SW 1271 (cell line): ENCODE data around the gene SMAD3.
"Not testable (repeated sequence)": the region's sequence is repeated elsewhere in the genome, so short reads cannot be mapped to it uniquely, and the experiment has no call there.

Source experiments
- DNase-seq, 2 experiments: peaks; one replicate each; lab custom pipeline; 2025; lab: John Stamatoyannopoulos, UW

SMAD3 gene

DNA sequence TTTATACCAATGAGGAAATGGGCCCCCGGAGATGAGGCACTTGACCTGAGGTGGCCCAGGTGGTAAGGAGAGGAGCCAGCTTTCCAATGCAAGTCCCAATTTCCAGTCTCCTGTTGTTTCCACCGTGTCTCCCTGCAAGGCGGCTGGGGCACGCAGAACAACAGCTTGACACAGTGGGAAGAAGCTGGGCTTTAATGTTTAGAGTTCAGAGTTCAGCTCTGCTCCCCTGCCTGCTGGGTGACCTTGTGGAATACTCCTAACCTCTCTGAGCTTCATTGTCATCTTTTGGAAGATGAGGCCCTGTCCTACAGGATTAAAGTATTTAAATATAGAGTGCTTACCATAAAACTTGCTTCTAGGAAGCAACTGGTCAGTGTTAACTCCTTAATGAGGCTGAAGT, 80.3 kb downstream of the SMAD3 start:
- DNase-seq = no peak

DNA sequence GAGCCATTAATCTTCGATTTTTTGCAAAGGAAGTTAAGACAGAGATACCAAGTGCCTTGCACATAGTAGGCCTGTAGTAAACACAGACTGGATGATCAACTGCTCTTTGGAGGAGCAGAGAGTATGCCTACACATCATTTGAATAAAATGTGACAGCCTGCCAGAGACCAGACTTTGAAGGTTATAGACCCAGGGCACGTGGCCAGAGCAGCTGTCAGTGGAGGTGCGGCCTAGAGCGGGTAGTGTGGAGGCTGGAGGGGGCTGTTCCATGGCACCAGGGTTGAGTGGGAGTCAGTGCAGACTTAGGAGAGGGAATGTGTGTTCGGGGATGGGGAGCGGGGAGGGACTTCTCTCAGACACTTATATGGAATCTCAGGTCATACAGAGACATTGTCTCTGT, 80.8 kb downstream of the SMAD3 start:
- DNase-seq = peak in 1 of 2 experiments; percentile 65

DNA sequence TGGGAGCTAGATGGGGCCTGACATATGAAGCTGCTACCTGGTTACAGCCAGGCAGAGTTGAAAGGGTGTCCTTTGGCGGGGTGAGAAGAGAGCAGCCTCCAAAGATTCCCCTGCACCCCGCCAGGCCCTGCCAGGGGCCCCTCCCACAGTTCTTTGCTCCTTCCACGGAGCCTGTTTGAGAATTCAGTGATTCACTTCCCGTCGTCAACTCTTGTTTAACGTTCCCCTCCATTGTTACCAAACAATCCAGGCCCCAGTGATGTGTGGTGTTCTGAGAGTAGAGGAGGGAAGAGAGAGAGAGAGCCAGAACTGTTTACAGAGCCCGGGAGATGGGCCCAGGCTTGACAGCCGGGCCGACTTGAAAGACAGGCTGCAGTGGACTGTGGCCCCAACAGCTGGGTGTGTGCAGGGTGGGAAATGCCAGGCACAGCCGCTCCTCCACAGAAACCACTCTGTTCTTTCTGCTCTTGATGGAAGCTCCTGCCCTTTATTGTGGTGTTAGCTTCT, 81.5 kb downstream of the SMAD3 start:
- DNase-seq = peak; percentile 48 to 85

DNA sequence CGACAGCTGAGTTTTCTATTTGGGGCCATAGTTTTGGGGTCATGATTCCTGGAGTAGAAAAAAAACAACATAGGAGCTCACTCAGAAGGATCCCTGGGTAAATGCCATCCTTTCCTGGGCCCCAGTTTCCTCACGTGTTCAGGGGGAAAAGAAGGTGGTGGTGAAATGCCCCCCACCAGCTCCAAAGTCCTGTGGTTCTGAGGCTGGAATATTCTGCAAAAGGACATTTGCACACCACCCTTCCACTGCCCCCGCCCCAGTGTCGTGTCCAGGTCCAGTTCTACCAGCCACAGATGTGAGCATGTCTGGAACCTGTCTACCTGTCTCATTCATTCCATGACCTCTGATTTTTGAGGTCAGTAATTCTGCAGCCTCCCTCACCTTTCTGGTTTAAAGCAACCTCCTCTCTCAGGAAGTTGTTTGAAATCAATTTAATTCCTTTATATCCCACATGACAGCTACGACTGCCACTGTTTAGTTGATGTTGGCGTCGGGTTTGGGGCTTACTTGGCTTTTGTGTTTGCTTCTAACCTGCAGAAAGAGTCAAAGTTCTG, 82.1 kb downstream of the SMAD3 start:
- no peak for DNase-seq

DNA sequence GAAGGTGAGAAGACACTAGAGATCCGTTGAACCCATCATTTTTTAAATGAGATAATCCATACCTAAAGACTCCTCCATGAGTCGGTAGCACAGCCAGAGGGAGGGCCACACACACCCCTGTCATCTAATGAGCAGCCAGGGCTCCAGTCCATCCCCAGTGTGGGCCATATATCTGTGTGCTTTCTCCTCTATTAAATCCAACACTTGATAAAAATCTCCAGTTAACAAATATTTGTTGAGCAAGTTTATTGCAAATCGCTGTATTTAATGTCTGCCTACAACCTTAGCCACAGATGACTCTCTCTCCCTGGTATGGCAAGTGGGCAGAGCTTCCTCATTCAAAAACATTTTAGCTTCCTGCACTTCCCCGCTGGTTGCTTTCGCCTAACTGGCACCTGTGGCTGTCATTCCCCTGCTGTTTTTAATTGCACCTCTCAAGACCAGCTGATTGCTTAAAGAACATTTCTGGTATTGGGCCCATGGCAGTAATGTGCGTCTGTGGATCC, 82.8 kb downstream of the SMAD3 start:
- DNase-seq = peak in 1 of 2 experiments; percentile 65

DNA sequence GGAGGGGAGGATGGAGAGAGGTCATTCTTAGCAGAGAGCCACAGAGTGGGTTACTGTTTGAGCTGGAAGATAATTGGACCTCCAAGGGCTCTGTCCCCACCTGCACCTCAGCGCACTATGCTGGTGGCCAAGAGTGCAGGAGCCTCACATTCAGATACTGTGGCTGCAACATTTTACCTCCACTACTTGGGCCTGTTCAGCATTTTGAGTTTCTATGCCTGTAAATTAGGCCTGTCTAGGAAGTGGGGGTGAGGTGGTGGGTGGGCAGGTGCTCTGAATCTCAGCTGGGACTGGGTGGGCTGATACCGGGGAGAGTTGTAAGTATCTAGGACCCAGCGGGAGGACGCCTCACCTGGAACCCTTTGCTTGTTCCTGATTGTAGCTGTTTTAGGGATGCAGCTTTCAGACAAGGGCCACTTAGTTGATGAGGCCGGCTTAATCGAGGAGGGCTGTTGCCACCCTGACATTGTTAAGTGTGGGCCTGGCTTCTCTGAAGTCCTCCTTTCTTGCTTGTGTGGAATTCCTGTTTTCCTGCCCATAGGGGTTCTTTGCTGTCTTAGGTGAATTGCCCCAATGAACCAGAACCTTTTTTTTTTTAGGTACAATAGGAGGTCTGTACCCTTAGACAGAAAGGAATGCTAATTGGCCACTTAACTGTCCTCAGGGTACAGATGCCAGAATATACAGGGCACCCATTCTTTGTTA, 83.8 kb downstream of the SMAD3 start:
- DNase-seq = peak in 1 of 2 experiments; percentile 59

DNA sequence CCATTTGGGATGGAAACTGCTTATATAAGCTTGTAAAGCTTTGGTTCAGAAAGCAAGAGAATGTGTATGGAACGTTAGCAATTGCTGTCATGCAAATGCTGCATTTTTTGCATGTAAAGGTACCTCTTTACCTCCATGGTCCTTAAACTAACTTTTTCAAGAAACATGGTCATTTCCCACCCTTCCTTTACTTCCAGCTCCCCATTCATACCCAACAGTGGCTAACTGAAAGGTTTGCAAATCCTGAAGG, 84.3 kb downstream of the SMAD3 start:
- DNase-seq = no peak

DNA sequence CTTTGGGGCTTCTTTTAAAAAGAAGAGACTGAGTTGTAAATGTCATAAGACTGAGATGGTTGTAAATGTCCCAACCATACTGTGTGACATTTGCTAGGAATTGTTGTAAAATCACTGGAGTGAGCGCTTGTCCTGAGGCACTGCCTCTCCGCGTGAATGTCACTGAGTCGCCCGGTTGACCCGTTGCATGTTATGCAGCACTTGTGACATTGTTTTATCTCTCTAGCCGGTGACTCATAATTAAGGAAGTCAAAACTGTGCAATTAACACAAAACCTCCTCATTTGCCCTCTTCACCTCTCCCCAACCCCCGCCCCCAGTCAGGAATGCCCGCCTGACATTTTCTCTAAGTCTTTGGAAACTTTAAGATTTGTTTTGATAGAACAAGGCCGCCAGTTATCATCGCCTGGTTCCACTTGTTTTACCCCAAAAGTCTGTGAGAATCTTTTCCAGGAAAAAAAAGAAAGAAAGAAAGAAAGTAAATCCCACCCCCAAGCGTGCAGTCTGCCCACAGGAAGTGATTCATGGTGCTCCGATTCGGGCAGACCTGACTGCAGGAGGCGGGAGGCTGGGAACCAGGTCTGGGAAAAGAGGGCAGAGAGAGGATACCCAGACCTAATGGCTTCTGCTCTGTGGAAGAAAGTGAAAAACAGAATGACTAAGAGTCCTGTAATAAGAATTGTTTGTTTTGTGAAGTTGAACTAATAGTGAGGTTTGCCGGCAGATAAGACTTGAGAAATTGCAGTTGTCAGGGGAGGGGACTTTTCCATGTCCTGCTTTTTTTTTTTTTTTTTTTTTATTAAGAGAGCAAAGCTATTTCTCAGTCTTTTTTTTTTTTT, 84.8 kb downstream of the SMAD3 start:
- DNase-seq = peak; percentile 98 to 100

DNA sequence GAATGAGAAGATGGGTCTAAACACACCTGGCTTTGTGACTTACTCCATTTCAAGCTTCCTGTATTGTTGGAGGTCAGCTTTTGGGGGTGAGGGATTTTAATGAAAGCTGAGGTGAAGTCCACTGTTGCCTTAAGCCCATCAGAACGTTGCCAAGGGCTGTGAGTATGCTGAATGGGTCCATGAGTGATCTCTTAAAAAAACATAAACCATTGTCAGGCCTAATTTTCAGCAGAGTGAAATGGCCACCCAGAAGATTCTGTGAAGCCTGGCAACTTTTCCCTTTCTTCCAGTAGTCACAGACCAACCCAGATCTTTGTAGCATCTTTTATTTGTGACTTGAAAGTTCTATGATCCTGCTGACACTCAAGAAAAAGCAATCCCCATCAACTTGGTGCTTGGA, 87.0 kb downstream of the SMAD3 start:
- DNase-seq = no peak

DNA sequence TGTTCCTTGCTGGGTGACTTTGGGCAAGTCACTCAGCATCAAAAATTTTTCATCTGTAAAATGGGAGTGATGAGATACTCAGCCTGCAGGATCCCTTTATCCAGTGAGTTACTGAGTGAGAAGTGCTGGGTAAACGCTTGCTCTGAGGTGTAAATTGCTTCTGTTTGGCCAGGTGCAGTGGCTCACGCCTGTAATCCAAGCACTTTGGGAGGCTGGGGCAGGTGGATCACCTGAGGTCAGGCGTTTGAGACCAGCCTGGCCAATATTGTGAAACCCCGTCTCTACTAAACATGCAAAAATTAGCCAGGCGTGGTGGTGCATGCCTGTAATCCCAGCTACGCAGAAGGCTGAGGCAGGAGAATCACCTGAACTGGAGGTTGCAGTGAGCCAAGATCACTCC, 87.6 kb downstream of the SMAD3 start:
- not testable (repeated sequence) for DNase-seq

DNA sequence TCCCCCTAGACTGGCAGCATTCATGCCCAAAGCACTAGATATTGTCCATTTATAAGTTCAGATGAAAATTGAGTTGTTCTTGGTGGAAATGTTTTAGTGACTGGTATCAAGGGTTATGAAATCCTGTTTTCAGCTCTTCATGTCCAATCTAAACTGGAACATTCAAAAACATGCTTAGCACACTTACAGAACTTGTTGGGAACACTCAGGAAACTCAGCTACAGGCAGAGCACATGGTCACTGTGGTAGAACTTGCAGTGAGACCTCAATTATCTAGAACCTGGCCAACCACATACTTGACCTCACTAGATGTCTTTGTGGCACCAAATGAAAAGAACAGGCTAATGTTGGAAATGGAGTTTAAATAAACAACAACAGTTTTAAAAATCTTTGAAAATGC, 88.8 kb downstream of the SMAD3 start:
- DNase-seq = no peak

DNA sequence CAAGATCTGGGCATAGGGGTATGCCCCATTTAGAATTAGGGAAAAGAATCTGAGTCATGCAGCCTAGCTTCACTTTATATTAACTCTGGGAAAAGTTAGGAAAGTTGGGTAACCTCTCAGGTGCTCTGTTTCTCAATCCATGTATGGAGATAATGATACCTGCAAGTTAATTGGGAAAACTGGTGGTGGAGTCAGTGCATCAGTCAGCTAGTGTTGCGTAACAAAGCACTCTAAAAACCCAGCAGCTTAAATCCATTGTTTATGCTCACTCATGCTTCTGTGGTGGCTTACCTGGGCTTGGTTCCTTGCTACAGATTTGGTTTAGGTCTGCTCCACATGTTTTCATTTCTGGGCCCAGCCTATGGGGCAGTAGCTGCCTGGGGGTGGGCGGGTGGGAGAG, 91.0 kb downstream of the SMAD3 start:
- DNase-seq = no peak

DNA sequence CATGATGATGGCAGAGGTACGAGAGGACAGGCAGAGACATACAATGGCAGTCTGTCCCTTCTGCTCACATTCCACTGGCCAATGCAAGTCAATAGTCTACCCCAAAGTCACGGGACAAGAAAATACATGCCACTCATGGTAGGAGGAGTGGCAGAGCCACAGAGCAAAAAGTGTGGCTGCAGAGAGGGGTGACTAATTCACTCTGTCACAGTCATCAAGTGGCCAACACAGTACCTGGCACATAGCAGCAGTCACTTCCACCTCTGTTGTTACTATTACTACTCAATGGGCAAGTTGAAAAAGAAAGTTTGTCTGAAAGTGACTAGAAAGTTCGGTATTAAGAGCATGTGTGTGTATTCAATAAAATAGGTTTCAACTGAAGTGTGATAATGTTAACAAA, 91.4 kb downstream of the SMAD3 start:
- DNase-seq = no peak

DNA sequence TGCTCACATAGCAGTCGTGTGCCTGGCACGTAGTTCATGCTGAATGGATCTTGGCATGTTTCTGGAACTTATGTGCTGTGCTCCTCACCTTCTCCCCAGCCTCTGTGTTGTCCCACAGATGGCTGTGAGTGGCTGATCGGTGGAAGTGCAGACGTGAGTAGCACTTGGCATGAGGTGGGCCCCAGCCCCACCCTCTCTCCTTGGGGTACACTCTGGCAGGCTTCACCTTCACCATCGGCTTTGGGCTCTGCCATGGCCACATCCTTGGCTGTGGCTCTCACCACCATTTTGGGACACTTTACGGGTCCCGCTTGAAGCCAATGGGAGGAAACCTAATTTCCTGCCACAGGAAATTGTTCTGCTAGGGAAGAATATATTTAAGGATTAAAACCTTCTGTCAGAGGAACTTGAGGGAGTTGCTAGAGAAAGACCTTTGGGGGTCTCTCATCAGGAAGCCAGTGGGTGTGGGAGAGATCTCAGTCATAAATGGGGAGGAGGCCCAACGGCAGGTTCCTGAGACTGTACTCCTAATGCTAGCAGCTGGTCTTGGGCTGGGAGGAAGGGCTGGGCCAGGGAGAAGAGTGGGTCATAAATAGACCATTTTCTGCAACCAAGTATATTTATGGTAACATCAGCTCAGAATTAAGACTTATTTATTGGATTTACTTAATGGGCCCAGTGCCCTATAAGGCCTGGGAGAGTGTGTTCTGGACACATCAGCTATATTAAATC, 92.3 kb downstream of the SMAD3 start:
- DNase-seq = no peak

DNA sequence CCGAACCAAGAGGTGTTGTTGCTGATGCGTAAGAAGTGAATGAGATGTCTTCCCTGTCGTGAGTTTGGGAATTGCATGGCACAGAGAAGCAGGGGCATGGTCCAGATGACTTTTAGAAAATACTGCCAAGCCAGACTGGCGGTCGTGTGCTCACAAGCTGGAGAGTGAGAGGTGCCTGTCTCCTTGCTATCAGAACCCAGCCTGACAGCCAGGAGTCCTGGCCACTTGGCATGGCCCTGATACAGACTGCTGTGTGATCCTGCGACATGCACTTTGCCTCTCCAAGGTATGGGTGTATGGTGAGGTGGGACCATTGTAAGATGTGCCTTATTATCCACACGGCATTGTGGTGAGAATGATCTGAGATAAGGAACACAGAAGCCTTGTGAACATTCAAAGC, 93.0 kb downstream of the SMAD3 start:
- no peak for DNase-seq

DNA sequence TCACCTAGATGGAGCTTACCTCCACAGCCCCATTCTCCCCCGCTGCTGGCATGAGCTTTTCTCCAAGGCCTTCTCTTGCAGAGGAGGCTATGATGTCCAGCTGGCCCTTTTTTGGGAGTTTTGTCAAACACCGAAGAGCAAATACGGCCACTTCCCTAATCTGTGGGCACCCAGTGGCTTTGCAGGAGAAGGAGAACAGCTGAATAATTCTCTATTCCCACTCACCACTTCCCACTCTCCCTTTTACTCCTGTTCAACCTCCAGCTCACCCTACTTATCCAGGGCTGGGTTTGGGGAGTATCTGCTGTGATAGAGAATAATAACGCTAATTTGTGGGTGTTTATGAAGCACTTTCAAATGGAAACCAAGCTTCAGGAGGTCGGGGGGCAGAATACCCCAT, 96.0 kb downstream of the SMAD3 start:
- no peak for DNase-seq

DNA sequence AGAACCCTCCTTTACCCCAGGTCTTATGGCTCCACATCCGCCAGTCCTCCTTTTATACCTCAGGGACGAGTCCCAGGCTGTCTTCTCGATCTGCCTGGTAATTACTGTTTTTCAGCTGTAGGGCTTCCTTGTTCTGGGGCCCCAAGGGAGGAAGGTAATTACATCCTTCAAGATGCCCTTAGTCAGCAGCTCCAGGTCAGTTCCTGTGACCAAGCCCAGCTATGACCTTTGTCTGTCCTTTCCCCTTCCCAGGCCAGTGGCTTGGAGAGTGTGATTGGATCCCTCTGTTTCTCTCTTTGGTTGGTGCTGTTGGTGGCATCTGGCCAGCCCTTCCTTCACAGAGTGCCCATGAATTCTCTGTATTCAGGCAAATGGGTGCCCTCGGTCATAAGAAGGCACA, 96.5 kb downstream of the SMAD3 start:
- no peak for DNase-seq

DNA sequence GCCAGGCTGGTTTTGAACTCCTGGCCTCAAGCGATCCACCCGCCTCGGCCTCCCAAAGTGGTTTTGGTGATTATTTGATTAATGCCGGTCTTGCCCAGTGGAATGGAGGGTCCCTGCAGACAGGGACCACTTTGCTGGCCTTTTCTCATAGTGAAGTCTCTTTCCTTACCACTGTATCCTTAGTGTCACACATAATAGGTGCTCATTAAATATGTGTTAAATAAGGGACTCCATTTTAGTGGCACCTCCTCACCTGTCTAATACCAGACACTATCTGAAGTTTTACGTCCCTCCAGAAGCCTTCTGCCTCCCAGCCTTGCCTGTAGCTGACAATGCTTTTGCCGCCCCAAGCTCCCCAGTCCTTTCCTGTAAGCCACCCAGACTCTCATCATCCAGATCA, 97.8 kb downstream of the SMAD3 start:
- DNase-seq = no peak

DNA sequence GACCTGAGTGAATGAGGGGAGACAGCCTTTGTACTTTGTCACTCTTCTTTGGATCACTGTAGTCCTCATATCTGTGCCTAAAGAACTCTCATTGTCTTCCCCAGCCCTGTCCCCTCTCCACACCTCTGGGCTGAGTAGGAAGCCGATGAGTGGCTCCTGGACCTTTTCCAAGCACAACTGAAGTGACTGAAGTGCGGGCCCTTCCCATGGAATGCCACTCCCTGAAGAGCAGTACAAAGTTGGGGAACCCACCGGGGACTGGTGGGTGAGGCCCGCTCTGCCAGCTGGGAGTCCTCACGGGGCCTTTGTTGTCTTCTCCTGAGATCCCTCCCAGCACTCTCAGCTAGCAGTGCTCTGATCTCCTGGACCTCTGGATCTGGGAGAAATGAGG, 99.0 kb downstream of the SMAD3 start:
- no peak for DNase-seq

DNA sequence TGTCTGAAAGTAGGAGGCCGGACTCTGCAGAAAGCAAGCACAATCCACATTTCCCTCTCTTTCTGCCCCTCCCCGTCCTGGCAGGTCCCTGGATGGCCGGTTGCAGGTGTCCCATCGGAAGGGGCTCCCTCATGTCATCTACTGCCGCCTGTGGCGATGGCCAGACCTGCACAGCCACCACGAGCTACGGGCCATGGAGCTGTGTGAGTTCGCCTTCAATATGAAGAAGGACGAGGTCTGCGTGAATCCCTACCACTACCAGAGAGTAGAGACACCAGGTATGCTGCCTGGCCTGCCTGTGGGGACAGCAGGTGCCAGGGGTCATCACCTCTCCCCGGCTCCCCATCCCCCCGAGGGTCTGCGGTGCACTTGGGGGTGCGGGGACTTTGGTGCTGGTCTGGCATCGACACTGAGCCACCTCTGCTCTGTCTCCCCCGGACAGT, 99.4 kb downstream of the SMAD3 start:
- DNase-seq = no peak

DNA sequence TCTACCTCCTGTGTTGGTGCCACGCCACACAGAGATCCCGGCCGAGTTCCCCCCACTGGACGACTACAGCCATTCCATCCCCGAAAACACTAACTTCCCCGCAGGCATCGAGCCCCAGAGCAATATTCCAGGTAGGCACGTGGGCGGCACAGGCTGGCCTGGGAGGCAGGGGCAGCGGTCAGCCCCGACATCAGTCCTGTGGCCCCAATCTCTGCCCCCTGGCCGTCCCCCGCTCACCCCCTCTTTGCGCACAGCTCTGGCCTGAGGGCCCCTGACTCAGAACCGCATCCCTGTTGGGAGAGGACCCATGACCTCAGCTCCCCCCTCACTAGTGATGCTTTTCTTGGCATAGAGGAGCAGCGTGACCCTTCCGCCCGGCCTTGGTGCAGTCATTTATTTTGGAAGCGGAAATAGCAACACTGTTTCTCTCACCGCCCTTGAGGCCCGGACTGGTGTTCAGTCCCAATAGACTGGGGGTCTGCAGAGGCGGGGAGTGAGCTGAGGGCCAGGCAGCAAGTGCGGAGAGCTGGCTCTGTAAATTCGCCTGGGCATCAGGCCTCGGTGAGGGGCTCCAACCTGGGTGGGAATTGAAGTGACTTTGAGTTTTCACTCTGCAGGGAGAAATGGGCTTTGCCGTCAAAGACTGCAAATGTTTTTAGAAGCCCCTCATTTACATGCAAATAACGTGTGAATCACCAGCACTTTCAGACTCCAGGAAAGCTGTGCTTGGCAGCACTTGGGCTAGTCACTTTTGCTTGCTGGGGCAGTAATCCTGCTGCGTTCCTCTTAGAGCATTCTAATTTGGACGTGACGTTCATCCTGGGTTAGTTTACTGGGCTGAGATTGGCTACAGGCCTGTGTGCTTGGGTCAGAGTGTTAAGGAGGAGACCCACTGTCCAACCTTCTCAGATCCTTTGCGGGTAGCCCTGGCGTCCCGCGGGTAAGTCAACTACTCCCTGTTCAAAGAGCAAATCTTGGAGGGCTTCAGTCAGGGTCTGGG, 100.2 kb downstream of the SMAD3 start:
- no peak for DNase-seq
